H9 (cell line): ENCODE measurements around the gene DPH5. TPM values are rescaled to one million over a fixed set of nuclear protein-coding genes. Genes with fewer than 3 reads are reported as not detected.

Experiments
- DNase-seq: peaks from one replicate; pipeline ENCODE4 v3.0.0-alpha.2; 2017
- H2AFZ ChIP-seq: one replicate; pipeline ENCODE4 v1.6.1; 2013; ENCODE audit warnings: mild to moderate bottlenecking, low read length, control low read depth, moderate library complexity
- H2AK5ac ChIP-seq: 2 replicates; pipeline ENCODE4 v1.6.1; 2013; ENCODE audit warnings: low read length, control low read depth, mixed read lengths; ENCODE audit not compliant: insufficient read length
- H2BK120ac ChIP-seq: one replicate; pipeline ENCODE4 v1.6.1; 2013; ENCODE audit warnings: low read depth, mild to moderate bottlenecking, low read length, control low read depth, inconsistent platforms; ENCODE audit not compliant: poor library complexity, severe bottlenecking
- H2BK12ac ChIP-seq: 2 replicates; pipeline ENCODE4 v1.6.1; 2013; ENCODE audit warnings: low read length, control low read depth, mixed read lengths, low read depth; ENCODE audit not compliant: insufficient read length
- H2BK15ac ChIP-seq: 2 replicates; pipeline ENCODE4 v1.6.1; 2013; ENCODE audit warnings: low read depth, low read length, control low read depth
- H2BK20ac ChIP-seq: one replicate; pipeline ENCODE4 v1.6.1; 2013; ENCODE audit warnings: low read depth, mild to moderate bottlenecking, low read length, control low read depth, inconsistent platforms; ENCODE audit not compliant: poor library complexity, severe bottlenecking
- H2BK5ac ChIP-seq: 2 replicates; pipeline ENCODE4 v1.6.1; 2013; ENCODE audit warnings: low read length, control low read depth, mixed read lengths; ENCODE audit not compliant: insufficient read length
- H3K14ac ChIP-seq: 2 replicates; pipeline ENCODE4 v1.6.1; 2013; ENCODE audit warnings: low read length, control low read depth; ENCODE audit not compliant: insufficient read depth
- H3K18ac ChIP-seq: 2 replicates; pipeline ENCODE4 v1.6.1; 2013; ENCODE audit warnings: low read depth, mild to moderate bottlenecking, mixed read lengths, low read length, control low read depth; ENCODE audit not compliant: insufficient read length
- H3K23ac ChIP-seq: 2 replicates; pipeline ENCODE4 v1.6.1; 2013; ENCODE audit warnings: low read length, control low read depth, mixed read lengths, low read depth; ENCODE audit not compliant: insufficient read length
- H3K23me2 ChIP-seq: 2 replicates; pipeline ENCODE4 v1.6.1; 2013; ENCODE audit warnings: low read depth, mild to moderate bottlenecking, mixed read lengths, low read length, control low read depth; ENCODE audit not compliant: insufficient read length, poor library complexity, severe bottlenecking
- H3K27ac ChIP-seq: 2 replicates; pipeline ENCODE4 v1.5.1; 2013; ENCODE audit warnings: low read length, control low read depth, mixed read lengths, low read depth; ENCODE audit not compliant: insufficient read length
- H3K27me3 ChIP-seq: 2 replicates; pipeline ENCODE4 v1.6.1; 2013; ENCODE audit warnings: low read length, control low read depth, inconsistent platforms; ENCODE audit not compliant: insufficient read depth
- H3K4ac ChIP-seq: 2 replicates; pipeline ENCODE4 v1.6.1; 2013; ENCODE audit warnings: low read depth, mild to moderate bottlenecking, control low read depth, inconsistent platforms, low read length, moderate library complexity
- H3K4me1 ChIP-seq: 2 replicates; pipeline ENCODE4 v1.6.1; 2013; ENCODE audit warnings: low read length, control low read depth, inconsistent platforms; ENCODE audit not compliant: insufficient read depth
- H3K4me2 ChIP-seq: 2 replicates; pipeline ENCODE4 v1.6.1; 2013; ENCODE audit warnings: low read length, control low read depth, mixed read lengths; ENCODE audit not compliant: insufficient read length, insufficient read depth
- H3K56ac ChIP-seq: 2 replicates; pipeline ENCODE4 v1.6.1; 2013; ENCODE audit warnings: low read depth, mild to moderate bottlenecking, mixed read lengths, low read length, control low read depth; ENCODE audit not compliant: insufficient read length
- H3K79me1 ChIP-seq: 2 replicates; pipeline ENCODE4 v1.6.1; 2013; ENCODE audit warnings: low read depth, mild to moderate bottlenecking, moderate library complexity, low read length, control low read depth, inconsistent platforms; ENCODE audit not compliant: insufficient read depth, poor library complexity, severe bottlenecking
- H3K79me2 ChIP-seq: 2 replicates; pipeline ENCODE4 v1.6.1; 2013; ENCODE audit warnings: low read length, control low read depth, inconsistent platforms; ENCODE audit not compliant: insufficient read depth
- H3K9ac ChIP-seq: 2 replicates; pipeline ENCODE4 v1.6.1; 2013; ENCODE audit warnings: low read length, control low read depth, mixed read lengths; ENCODE audit not compliant: insufficient read length; ENCODE audit errors: extremely low read depth
- H3K9me3 ChIP-seq: one replicate; pipeline ENCODE4 v1.6.1; 2013; ENCODE audit warnings: low read depth, low read length, inconsistent platforms; ENCODE audit not compliant: control insufficient read depth
- H3T11ph ChIP-seq: one replicate; pipeline ENCODE4 v1.6.1; 2013; ENCODE audit warnings: mild to moderate bottlenecking, low read length, control low read depth, inconsistent platforms
- H4K20me1 ChIP-seq: one replicate; pipeline ENCODE4 v1.6.1; 2013; ENCODE audit not compliant: control insufficient read depth, insufficient read length, insufficient read depth
- H4K5ac ChIP-seq: 2 replicates; pipeline ENCODE4 v1.6.1; 2013; ENCODE audit warnings: low read depth, mild to moderate bottlenecking, mixed read lengths, low read length, control low read depth; ENCODE audit not compliant: insufficient read length
- H4K8ac ChIP-seq: replicated peaks from 2 replicates; pipeline ENCODE4 v1.6.1; 2013; ENCODE audit warnings: low read length, control low read depth, mixed read lengths, low read depth; ENCODE audit not compliant: insufficient read length
- H4K91ac ChIP-seq: 2 replicates; pipeline ENCODE4 v1.6.1; 2013; ENCODE audit warnings: low read depth, mild to moderate bottlenecking, moderate library complexity, mixed read lengths, low read length, control low read depth; ENCODE audit not compliant: insufficient read length
- H3K27ac Mint-ChIP-seq, 3 experiments: 2 replicates in 2 of 3; 3 replicates in 1 of 3; pipeline ENCODE4 v1.8.0; 2020 to 2021; ENCODE audit warnings: mixed read lengths in 3 of 3, mild to moderate bottlenecking in 1 of 3, moderate library complexity in 1 of 3
- H3K27me3 Mint-ChIP-seq: 2 replicates; pipeline ENCODE4 v1.8.0; 2021; ENCODE audit warnings: low read depth, mild to moderate bottlenecking, moderate library complexity, mixed read lengths
- H3K36me3 Mint-ChIP-seq, 3 experiments: 2 replicates in 2 of 3; 3 replicates in 1 of 3; pipeline ENCODE4 v1.8.0; 2020 to 2021; ENCODE audit warnings: low read depth in 3 of 3, mixed read lengths in 3 of 3; ENCODE audit not compliant: insufficient read depth in 1 of 3
- H3K4me1 Mint-ChIP-seq, 2 experiments: 2 replicates each; pipeline ENCODE4 v1.8.0; 2020; ENCODE audit warnings: mixed read lengths in 2 of 2
- H3K4me3 Mint-ChIP-seq, 2 experiments: 2 replicates in 1 of 2; 3 replicates in 1 of 2; pipeline ENCODE4 v1.8.0; 2020 to 2021; ENCODE audit warnings: mild to moderate bottlenecking in 2 of 2, mixed read lengths in 2 of 2, moderate library complexity in 1 of 2
- H3K9me3 Mint-ChIP-seq, 2 experiments: 2 replicates in 1 of 2; 3 replicates in 1 of 2; pipeline ENCODE4 v1.8.0; 2020; ENCODE audit warnings: mild to moderate bottlenecking in 2 of 2, mixed read lengths in 2 of 2, moderate library complexity in 1 of 2
- WGBS: extraction: QIAGEN DNeasy Blood & Tissue Kit; methylation state at CpG from one replicate; pipeline ENCODE4 v1.1.7; 2013; ENCODE audit warnings: missing lambda C conversion rate, low lambda C conversion rate, mixed read lengths; ENCODE audit not compliant: insufficient read length; ENCODE audit errors: extremely low coverage; 5-methylcytosine and 5-hydroxymethylcytosine counted together
- total RNA-seq: library from RNA; stranded (reverse); gene quantifications from 2 replicates; pipeline ENCODE4 v1.2.1, GENCODE V29; 2021
- TF ChIP-seq, protein P1 (sequence below): fragments of 200-600 bp; sonication (generic); conservative IDR thresholded peaks from 3 replicates; pipeline ENCODE4 v1.8.0; 2021; ENCODE audit warnings: antibody characterized with exemption, mild to moderate bottlenecking

DPH5 gene
- total RNA-seq, 1 experiment from 2014 or later: 49.4 TPM

DNA sequence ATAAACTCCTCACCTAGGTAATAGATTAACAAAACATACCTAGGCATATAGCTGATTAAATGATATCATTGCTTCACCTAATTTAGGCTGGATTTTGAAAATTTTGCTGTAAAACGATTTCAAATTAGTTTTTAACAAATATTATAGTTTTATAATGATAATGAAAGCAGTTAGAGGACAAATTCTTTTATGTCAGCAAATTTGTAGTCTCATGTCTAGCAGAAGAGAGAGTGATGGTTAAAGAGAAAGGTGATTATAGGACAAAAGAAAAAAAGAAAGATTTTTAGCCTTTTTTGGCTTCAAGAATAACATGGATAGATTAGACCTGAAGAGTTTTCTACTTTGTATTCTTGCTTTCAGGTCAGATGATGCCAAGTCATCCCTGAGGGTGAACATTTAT lies 3.6 kb upstream of the DPH5 start:
- Histone ChIP-seq H4K5ac (no peak overlapping the region), H2AK5ac (no peak overlapping the region), H3K4me2 (no peak overlapping the region), H3K56ac (no peak overlapping the region), H3T11ph (no peak overlapping the region), H2BK20ac (no peak overlapping the region), H2BK5ac (no peak overlapping the region), H3K79me2 (peaks cover 4% of the 10 kb centered on the region; the same call in 1 of the 2 replicates), H3K4ac (no peak overlapping the region), H4K20me1 (no peaks in the 10 kb centered on the region), H4K8ac (no peak overlapping the region), H3K79me1 (no peaks in the 10 kb centered on the region), H3K4me1 (no peaks in the 10 kb centered on the region), H2AFZ (no peak overlapping the region), H2BK15ac (no peak overlapping the region), H2BK12ac (no peak overlapping the region), H3K23me2 (peaks cover 5% of the 10 kb centered on the region), H3K27me3 (no peaks in the 10 kb centered on the region), H2BK120ac (no peak overlapping the region), H3K9me3 (no peaks in the 10 kb centered on the region), H4K91ac (no peak overlapping the region), H3K14ac (no peak overlapping the region), H3K27ac (no peak overlapping the region), H3K9ac (no peak overlapping the region), H3K18ac (no peak overlapping the region), H3K23ac (no peak overlapping the region)
- H3K27ac Mint-ChIP-seq: no peak overlapping the region
- no peak overlapping the region for H3K4me3 Mint-ChIP-seq
- peaks cover 0 to 15% (median 6%) of the 10 kb centered on the region in 3 experiments; a peak in 5 of 7 replicates for H3K36me3 Mint-ChIP-seq
- no CpG with 5 or more reads among the region's 1 CpG for WGBS
- H3K9me3 Mint-ChIP-seq: no peaks in the 10 kb centered on the region; a peak in 1 of 5 replicates
- DNase-seq: no peak
- no peaks in the 10 kb centered on the region for H3K27me3 Mint-ChIP-seq
- TF ChIP-seq, protein P1, sequence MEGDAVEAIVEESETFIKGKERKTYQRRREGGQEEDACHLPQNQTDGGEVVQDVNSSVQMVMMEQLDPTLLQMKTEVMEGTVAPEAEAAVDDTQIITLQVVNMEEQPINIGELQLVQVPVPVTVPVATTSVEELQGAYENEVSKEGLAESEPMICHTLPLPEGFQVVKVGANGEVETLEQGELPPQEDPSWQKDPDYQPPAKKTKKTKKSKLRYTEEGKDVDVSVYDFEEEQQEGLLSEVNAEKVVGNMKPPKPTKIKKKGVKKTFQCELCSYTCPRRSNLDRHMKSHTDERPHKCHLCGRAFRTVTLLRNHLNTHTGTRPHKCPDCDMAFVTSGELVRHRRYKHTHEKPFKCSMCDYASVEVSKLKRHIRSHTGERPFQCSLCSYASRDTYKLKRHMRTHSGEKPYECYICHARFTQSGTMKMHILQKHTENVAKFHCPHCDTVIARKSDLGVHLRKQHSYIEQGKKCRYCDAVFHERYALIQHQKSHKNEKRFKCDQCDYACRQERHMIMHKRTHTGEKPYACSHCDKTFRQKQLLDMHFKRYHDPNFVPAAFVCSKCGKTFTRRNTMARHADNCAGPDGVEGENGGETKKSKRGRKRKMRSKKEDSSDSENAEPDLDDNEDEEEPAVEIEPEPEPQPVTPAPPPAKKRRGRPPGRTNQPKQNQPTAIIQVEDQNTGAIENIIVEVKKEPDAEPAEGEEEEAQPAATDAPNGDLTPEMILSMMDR: no peak
- peaks cover 14 to 19% of the 10 kb centered on the region in 2 experiments for H3K4me1 Mint-ChIP-seq
